Peyer's patch (tissue), 4 donors: Measurements from ENCODE around the gene PCP4L1.

Source experiments
- CTCF ChIP-seq, 6 experiments: fragments of 450-650 bp in 4 of 6; fragments of 200-600 bp in 2 of 6; sonication (generic) in 1 of 6; IDR thresholded peaks; one replicate each; pipeline ENCODE4 v1.5.1; 2017 to 2019; ENCODE audit warnings: antibody characterized with exemption in 6 of 6, mild to moderate bottlenecking in 3 of 6, moderate library complexity in 1 of 6
- POLR2A ChIP-seq, 2 donors: fragments of 450-650 bp; IDR thresholded peaks; one replicate each; pipeline ENCODE4 v1.5.1; 2017; ENCODE audit warnings: antibody characterized with exemption in 2 of 2, mild to moderate bottlenecking in 2 of 2, moderate library complexity in 2 of 2

GRCh38 chr1:161282991-161283390 is 24.4 kb downstream of the PCP4L1 start:
- TF ChIP-seq CTCF (IDR thresholded peaks at IDR 0.05) (no peak), POLR2A (IDR thresholded peaks at IDR 0.05) (no peak)
